OCI-LY3 (cell line): ENCODE measurements around the gene RARS2.

Source experiments
- EZH2phosphoT487 ChIP-seq: fragments of 200-600 bp; shearing (Covaris generic); IDR thresholded peaks from 2 replicates; pipeline ENCODE4 v1.6.1; 2018; ENCODE audit warnings: antibody characterized with exemption, mixed run types, low read depth
- TF ChIP-seq, protein P1 (sequence below): fragments of 200-600, 300-600 bp; sonication (generic); IDR thresholded peaks from 2 replicates; pipeline ENCODE4 v1.5.1; 2014; ENCODE audit warnings: antibody characterized with exemption, low read length, low read depth

GRCh38 chr6:87628881-87629280 lies 39.1 kb upstream of the RARS2 start:
- TF ChIP-seq, protein P1, sequence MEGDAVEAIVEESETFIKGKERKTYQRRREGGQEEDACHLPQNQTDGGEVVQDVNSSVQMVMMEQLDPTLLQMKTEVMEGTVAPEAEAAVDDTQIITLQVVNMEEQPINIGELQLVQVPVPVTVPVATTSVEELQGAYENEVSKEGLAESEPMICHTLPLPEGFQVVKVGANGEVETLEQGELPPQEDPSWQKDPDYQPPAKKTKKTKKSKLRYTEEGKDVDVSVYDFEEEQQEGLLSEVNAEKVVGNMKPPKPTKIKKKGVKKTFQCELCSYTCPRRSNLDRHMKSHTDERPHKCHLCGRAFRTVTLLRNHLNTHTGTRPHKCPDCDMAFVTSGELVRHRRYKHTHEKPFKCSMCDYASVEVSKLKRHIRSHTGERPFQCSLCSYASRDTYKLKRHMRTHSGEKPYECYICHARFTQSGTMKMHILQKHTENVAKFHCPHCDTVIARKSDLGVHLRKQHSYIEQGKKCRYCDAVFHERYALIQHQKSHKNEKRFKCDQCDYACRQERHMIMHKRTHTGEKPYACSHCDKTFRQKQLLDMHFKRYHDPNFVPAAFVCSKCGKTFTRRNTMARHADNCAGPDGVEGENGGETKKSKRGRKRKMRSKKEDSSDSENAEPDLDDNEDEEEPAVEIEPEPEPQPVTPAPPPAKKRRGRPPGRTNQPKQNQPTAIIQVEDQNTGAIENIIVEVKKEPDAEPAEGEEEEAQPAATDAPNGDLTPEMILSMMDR: no peak
- no peak for TF ChIP-seq EZH2phosphoT487
